H1 (cell line): ENCODE data around the gene CTDP1. TPM values are rescaled to one million over a fixed set of nuclear protein-coding genes. Genes with fewer than 3 reads are reported as not detected.

ENCODE experiments used
- CTCF ChIA-PET: fragments of 300-600 bp; sonication (Branson Sonifier 250); formaldehyde crosslinking; loops from one replicate; lab custom pipeline; 2021; ENCODE audit not compliant: partially characterized antibody; lab: Charles Lee
- POLR2A ChIA-PET: fragments of 300-600 bp; sonication (Branson Sonifier 250); formaldehyde crosslinking; loops from one replicate; lab custom pipeline; 2021; ENCODE audit warnings: inconsistent platforms; ENCODE audit not compliant: partially characterized antibody; lab: Charles Lee
- DNase-seq, 2 experiments: peaks; one replicate each; pipeline versions ENCODE4 v3.0.0 to v3.0.0-alpha.2; 2010 to 2022; ENCODE audit warnings: low spot score in 2 of 2, low read depth in 1 of 2, mixed read lengths in 1 of 2
- FAIRE-seq: peaks from 2 replicates; lab custom pipeline; 2011; peaks lifted over from hg19 to GRCh38; lab: Jason Lieb, UNC
- H2AFZ ChIP-seq: 2 replicates; pipeline ENCODE4 v1.8.1; 2012; ENCODE audit warnings: low read length, inconsistent platforms
- H2AK5ac ChIP-seq: 2 replicates; pipeline ENCODE4 v1.6.1; 2013; ENCODE audit warnings: low read depth, low read length
- H2BK120ac ChIP-seq: replicated peaks from 2 replicates; pipeline ENCODE3; 2013; ENCODE audit warnings: low read depth, low read length, inconsistent platforms
- H2BK12ac ChIP-seq: 2 replicates; pipeline ENCODE4 v1.6.1; 2013; ENCODE audit warnings: low read depth, low read length
- H2BK15ac ChIP-seq: 2 replicates; pipeline ENCODE4 v1.6.1; 2013; ENCODE audit warnings: low read length
- H2BK20ac ChIP-seq: 2 replicates; pipeline ENCODE4 v1.6.1; 2013; ENCODE audit warnings: low read length
- H2BK5ac ChIP-seq: 2 replicates; pipeline ENCODE4 v1.6.1; 2013; ENCODE audit warnings: low read depth, low read length
- H3K14ac ChIP-seq: 2 replicates; pipeline ENCODE4 v1.6.1; 2013; ENCODE audit warnings: inconsistent platforms; ENCODE audit not compliant: insufficient read length
- H3K18ac ChIP-seq: 2 replicates; pipeline ENCODE4 v1.6.1; 2013; ENCODE audit warnings: low read length; ENCODE audit errors: extremely low read depth
- H3K23ac ChIP-seq: 2 replicates; pipeline ENCODE4 v1.6.1; 2013; ENCODE audit warnings: inconsistent platforms; ENCODE audit not compliant: insufficient read length
- H3K23me2 ChIP-seq: 2 replicates; pipeline ENCODE4 v1.6.1; 2013; ENCODE audit warnings: low read depth, low read length
- H3K27ac ChIP-seq: 2 replicates; pipeline ENCODE4 v1.6.1; 2011; ENCODE audit warnings: low read depth, low read length, inconsistent platforms
- H3K27me3 ChIP-seq, 4 experiments: replicated peaks in 1 of 4; 1 replicate in 1 of 4; 2 replicates in 3 of 4; pipeline versions ENCODE4 v1.6.1 to v1.8.1; 2011 to 2013; ENCODE audit warnings: low read length in 3 of 4, mild to moderate bottlenecking in 3 of 4, inconsistent platforms in 2 of 4, mixed read lengths in 2 of 4, moderate library complexity in 1 of 4; ENCODE audit not compliant: control insufficient read depth in 3 of 4, insufficient read depth in 3 of 4; ENCODE audit errors: extremely low read depth in 1 of 4
- H3K36me3 ChIP-seq, 4 experiments: 2 replicates each; pipeline versions ENCODE4 v1.6.1 to v1.8.1; 2011 to 2013; ENCODE audit warnings: mild to moderate bottlenecking in 4 of 4, low read length in 3 of 4, moderate library complexity in 2 of 4, control low read depth in 1 of 4, inconsistent platforms in 1 of 4; ENCODE audit not compliant: insufficient read depth in 4 of 4, control insufficient read depth in 2 of 4
- H3K4ac ChIP-seq: replicated peaks from 2 replicates; pipeline ENCODE3; 2013; ENCODE audit warnings: low read length, low read depth, mixed read lengths, inconsistent platforms; ENCODE audit not compliant: insufficient read length
- H3K4me1 ChIP-seq, 4 experiments: replicated peaks in 1 of 4; 1 replicate in 1 of 4; 2 replicates in 3 of 4; pipeline versions ENCODE4 v1.6.1 to v1.8.1; 2011 to 2013; ENCODE audit warnings: low read length in 3 of 4, inconsistent platforms in 2 of 4, mixed read lengths in 1 of 4; ENCODE audit not compliant: insufficient read depth in 4 of 4, control insufficient read depth in 3 of 4
- H3K4me2 ChIP-seq, 2 experiments: 2 replicates each; pipeline versions ENCODE4 v1.6.1 to v1.8.1; 2011 to 2013; ENCODE audit warnings: low read depth in 2 of 2, low read length in 2 of 2, control low read depth in 1 of 2, inconsistent platforms in 1 of 2, mild to moderate bottlenecking in 1 of 2; ENCODE audit not compliant: insufficient read depth in 1 of 2
- H3K4me3 ChIP-seq, 4 experiments: fragments of 200-600, 300-600 bp in 1 of 4; sonication (generic), shearing (Covaris generic), sonication (Bioruptor Twin) in 1 of 4; 2 replicates each; pipeline versions ENCODE4 v1.5.1 to v1.8.1; 2011 to 2016; ENCODE audit warnings: low read length in 4 of 4, low read depth in 3 of 4, control low read depth in 2 of 4, inconsistent platforms in 2 of 4, mild to moderate bottlenecking in 2 of 4, mixed read lengths in 1 of 4, moderate library complexity in 1 of 4; ENCODE audit not compliant: insufficient read depth in 2 of 4; ENCODE audit errors: extremely low read depth in 1 of 4
- H3K56ac ChIP-seq: replicated peaks from 2 replicates; pipeline ENCODE3; 2013; ENCODE audit warnings: low read depth, mild to moderate bottlenecking, mixed read lengths, low read length, inconsistent platforms; ENCODE audit not compliant: insufficient read length
- H3K79me1 ChIP-seq: 2 replicates; pipeline ENCODE4 v1.6.1; 2013; ENCODE audit warnings: low read depth, low read length, control low read depth
- H3K79me2 ChIP-seq, 2 experiments: 2 replicates each; pipeline versions ENCODE4 v1.6.1 to v1.8.1; 2012 to 2013; ENCODE audit warnings: low read length in 2 of 2, mild to moderate bottlenecking in 2 of 2, inconsistent platforms in 1 of 2; ENCODE audit not compliant: insufficient read depth in 2 of 2, control insufficient read depth in 1 of 2
- H3K9ac ChIP-seq, 4 experiments: replicated peaks in 1 of 4; 1 replicate in 1 of 4; 2 replicates in 3 of 4; pipeline versions ENCODE4 v1.6.1 to v1.8.1; 2011 to 2013; ENCODE audit warnings: low read depth in 3 of 4, low read length in 3 of 4, control low read depth in 2 of 4, mild to moderate bottlenecking in 2 of 4, moderate library complexity in 2 of 4, inconsistent platforms in 1 of 4; ENCODE audit errors: extremely low read depth in 1 of 4
- H3K9me3 ChIP-seq, 2 experiments: 2 replicates each; pipeline versions ENCODE4 v1.6.1 to v1.8.1; 2012 to 2013; ENCODE audit warnings: mild to moderate bottlenecking in 2 of 2, moderate library complexity in 2 of 2, control low read depth in 1 of 2, inconsistent platforms in 1 of 2, low read depth in 1 of 2, low read length in 1 of 2, mixed read lengths in 1 of 2; ENCODE audit not compliant: insufficient read depth in 2 of 2
- H4K20me1 ChIP-seq, 2 experiments: replicated peaks in 1 of 2; 2 replicates each; pipeline versions ENCODE3 to v1.8.1; 2011 to 2013; ENCODE audit warnings: inconsistent platforms in 2 of 2, low read length in 2 of 2, mild to moderate bottlenecking in 1 of 2; ENCODE audit not compliant: insufficient read depth in 2 of 2, control insufficient read depth in 1 of 2
- H4K5ac ChIP-seq: 2 replicates; pipeline ENCODE4 v1.6.1; 2013; ENCODE audit warnings: low read length, low read depth, mixed read lengths, inconsistent platforms; ENCODE audit not compliant: insufficient read length
- H4K8ac ChIP-seq: 2 replicates; pipeline ENCODE4 v1.8.0; 2013; ENCODE audit warnings: mild to moderate bottlenecking, moderate library complexity, low read length, inconsistent platforms; ENCODE audit not compliant: insufficient read depth; ENCODE audit errors: extremely low read depth
- H4K91ac ChIP-seq: replicated peaks from 2 replicates; pipeline ENCODE3; 2013; ENCODE audit warnings: low read length, mixed read lengths, inconsistent platforms; ENCODE audit not compliant: insufficient read length
- BCL11A ChIP-seq, 2 experiments: IDR thresholded peaks; one replicate each; pipeline ENCODE4 v1.6.1; 2011; ENCODE audit warnings: low read depth in 2 of 2, low read length in 2 of 2, mild to moderate bottlenecking in 2 of 2
- CBX5 ChIP-seq: fragments of 300-800, 300-1000 bp; sonication (generic); IDR thresholded peaks from 2 replicates; pipeline ENCODE4 v1.7.1; 2016; ENCODE audit warnings: antibody characterized with exemption, low read length, low read depth
- CREB1 ChIP-seq: IDR thresholded peaks from 2 replicates; pipeline ENCODE4 v1.6.1; 2012; ENCODE audit warnings: inconsistent platforms
- EP300 ChIP-seq, 2 experiments: IDR thresholded peaks; 1 replicate in 1 of 2; 2 replicates in 1 of 2; pipeline ENCODE4 v1.6.1; 2011 to 2012; ENCODE audit warnings: low read depth in 2 of 2, low read length in 2 of 2, mild to moderate bottlenecking in 2 of 2, borderline replicate concordance in 1 of 2, inconsistent platforms in 1 of 2, moderate library complexity in 1 of 2
- FOSL1 ChIP-seq: IDR thresholded peaks from 2 replicates; pipeline ENCODE4 v1.6.1; 2011; ENCODE audit warnings: mild to moderate bottlenecking, low read depth, low read length, moderate library complexity; ENCODE audit not compliant: insufficient read depth
- PHF8 ChIP-seq: fragments of 200-600 bp; sonication (generic); conservative IDR thresholded peaks from 2 replicates; pipeline ENCODE4 v1.7.1; 2012; ENCODE audit warnings: low read depth, mild to moderate bottlenecking, inconsistent platforms, low read length, moderate library complexity
- POU5F1 ChIP-seq: IDR thresholded peaks from 2 replicates; pipeline ENCODE4 v1.6.1; 2011; ENCODE audit warnings: low read depth, mild to moderate bottlenecking, low read length, moderate library complexity
- SIX5 ChIP-seq: IDR thresholded peaks from 2 replicates; pipeline ENCODE4 v1.6.1; 2011; ENCODE audit warnings: mild to moderate bottlenecking, low read depth, low read length
- WGBS, 2 experiments: shearing (Covaris generic) in 1 of 2; methylation state at CpG; one replicate each; pipeline versions ENCODE4 v1.1.6 to v1.1.7; 2013 to 2015; ENCODE audit warnings: low lambda C conversion rate in 2 of 2, mixed read lengths in 2 of 2, inconsistent platforms in 1 of 2, low coverage in 1 of 2, missing lambda C conversion rate in 1 of 2; ENCODE audit not compliant: insufficient replicate concordance in 2 of 2, insufficient coverage in 1 of 2, insufficient read length in 1 of 2; ENCODE audit errors: extremely low coverage in 1 of 2, missing lambda C conversion rate in 1 of 2; 5-methylcytosine and 5-hydroxymethylcytosine counted together
- polyA plus RNA-seq, 7 experiments: library from polyadenylated mRNA; depleted of rRNA in 3 of 7; stranded (reverse) in 5 of 7; unstranded in 2 of 7; fragments of >200 nt in 5 of 7; fragments of 200-250 nt in 2 of 7; gene quantifications; 1 replicate in 5 of 7; 2 replicates in 1 of 7; 4 replicates in 1 of 7; pipeline versions ENCODE4 v1.2.1 to v1.2.3, GENCODE V29; 2011 to 2013; ENCODE audit warnings: missing spikeins in 2 of 7, mixed read lengths in 2 of 7
- total RNA-seq: library from RNA; stranded (reverse); fragmentation: NEBNext Ultra II Directional; extraction: Animal tissue kit (Norgen Biotek cat#: 25700); gene quantifications from 2 replicates; pipeline ENCODE4 v1.2.1, GENCODE V29; 2021

Gene CTDP1
- total and polyA plus RNA-seq, 2 of the 8 experiments (the other 6 are each of a cell fraction or from before 2014, with no cell fraction given), result 16.6 to 37.0 TPM

GRCh38 chr18:79706658-79707057 is 27.1 kb downstream of the CTDP1 start:
- no peak overlapping the region for H2BK12ac ChIP-seq
- POLR2A ChIA-PET, result no interaction called here

More at GRCh38 chr18:79706658-79707057, 27.1 kb downstream of the CTDP1 start:
- Histone ChIP-seq H3K23me2 (no peaks in the 10 kb centered on the region; the same call in 1 of the 2 replicates), H3K36me3 (peaks cover 0 to 29% (median 17%) of the 10 kb centered on the region in 4 experiments; a peak in 5 of 8 replicates), H2AFZ (no peak overlapping the region), H3K4me1 (peaks cover 0 to 2% (median 0%) of the 10 kb centered on the region in 4 experiments; a peak in 1 of 7 replicates), H3K4me3 (no peak overlapping the region), H4K91ac (no peak overlapping the region), H3K9me3 (no peaks in the 10 kb centered on the region), H3K4me2 (no peak overlapping the region), H3K56ac (no peak overlapping the region), H2AK5ac (no peak overlapping the region), H2BK120ac (no peak overlapping the region), H3K14ac (no peak overlapping the region), H3K9ac (no peak overlapping the region), H2BK5ac (no peak overlapping the region), H3K27ac (no peak overlapping the region), H3K4ac (no peak overlapping the region), H3K79me2 (peaks cover 0 to 16% of the 10 kb centered on the region in 2 experiments; a peak in 2 of 4 replicates), H3K79me1 (peaks cover 2% of the 10 kb centered on the region), H2BK15ac (no peak overlapping the region), H4K5ac (no peak overlapping the region), H2BK20ac (no peak overlapping the region), H3K23ac (no peak overlapping the region), H3K27me3 (no peaks in the 10 kb centered on the region), H3K18ac (no peak overlapping the region), H4K8ac (no peak overlapping the region), H4K20me1 (peaks cover 11 to 17% of the 10 kb centered on the region in 2 experiments)
- TF ChIP-seq EP300 (IDR thresholded peaks at IDR 0.05; ENCODE audit: borderline replicate concordance in 1 of 2, low read depth in 2 of 2, low read length in 2 of 2), result no peak
- TF ChIP-seq CBX5, result no peak
- no peak for TF ChIP-seq SIX5
- no peak for TF ChIP-seq FOSL1
- no peak for TF ChIP-seq CREB1
- no peak for TF ChIP-seq POU5F1
- no peak for TF ChIP-seq PHF8
- no peak for TF ChIP-seq BCL11A (IDR thresholded peaks at IDR 0.05; ENCODE audit: low read depth in 2 of 2, low read length in 2 of 2)
- 97% methylated on average over 16 of the region's 16 CpGs; no CpG with 5 or more reads in 1 of the 2 experiments for whole genome bisulfite sequencing, 2 experiments
- DNase-seq, result no peak
- CTCF ChIA-PET, result interaction anchor here (0.6 to 1.1 kb wide), 2 partner anchors 76 to 210 kb away, joined by 3 read pairs; no protein-coding TSS in a partner anchor
- no peak for FAIRE-seq
